HG03175 (cell line): ENCODE results near the gene ABCC1.

ENCODE experiments used
- ATAC-seq: cut with Tn5 transposase; IDR thresholded peaks from one replicate; pipeline ENCODE4 v1.9.1; 2021; ENCODE audit warnings: mild to moderate bottlenecking, moderate library complexity; ENCODE audit not compliant: unreplicated experiment

ABCC1 gene

DNA sequence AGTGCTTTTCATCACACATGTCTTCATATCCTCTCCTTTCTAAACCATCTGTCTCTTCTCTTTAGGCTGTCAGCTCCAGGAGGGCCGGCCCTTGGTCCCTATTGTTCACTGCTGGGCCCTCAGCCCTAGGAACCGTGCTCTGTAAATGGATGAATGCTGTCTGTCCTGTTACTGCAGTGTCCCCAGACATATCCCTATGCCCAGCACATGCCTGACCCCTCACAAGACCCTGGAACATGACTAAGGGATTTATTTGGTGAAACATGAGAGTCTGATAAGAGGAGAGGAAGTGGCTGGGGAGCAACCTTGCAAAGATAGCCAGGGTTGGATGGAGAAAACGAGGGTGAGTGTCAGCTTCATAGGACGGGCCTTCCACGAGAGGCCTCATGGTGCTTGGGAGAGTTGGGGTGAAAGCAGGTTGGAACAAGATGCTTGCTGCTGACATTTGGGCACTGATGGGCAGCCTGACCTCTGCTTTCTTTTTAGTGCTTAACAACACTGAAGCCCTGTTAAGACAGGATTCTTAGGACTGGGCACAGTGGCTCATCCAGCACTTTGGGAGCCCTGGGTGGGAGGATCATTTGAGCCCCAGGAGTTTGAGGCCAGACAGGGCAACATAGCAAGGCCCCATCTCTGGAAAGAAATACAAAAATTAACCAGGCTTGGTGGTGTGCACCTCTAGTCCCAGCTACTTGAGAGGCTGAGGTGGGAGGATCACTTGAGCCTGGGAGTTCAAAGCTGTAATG, 39.0 kb downstream of the ABCC1 start:
- no peak for ATAC-seq

DNA sequence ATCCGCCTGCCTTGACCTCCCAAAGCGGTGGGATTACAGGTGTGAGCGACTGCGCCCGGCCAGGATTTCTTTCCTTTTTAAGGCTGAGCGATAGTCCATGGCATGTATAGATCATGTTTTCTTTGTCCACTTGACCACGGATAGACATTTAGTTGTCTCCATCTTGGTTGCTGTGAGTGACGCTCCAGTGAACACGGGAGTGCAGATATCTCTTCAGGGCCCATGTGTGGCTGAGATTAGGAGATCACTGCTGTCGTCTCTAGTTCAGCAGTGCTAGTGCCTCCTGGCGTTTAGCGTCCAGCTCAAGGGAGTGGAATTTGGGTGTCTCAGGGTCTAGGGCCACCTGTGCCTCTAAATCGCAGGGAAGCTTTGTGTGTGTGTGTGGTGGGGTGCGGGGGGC, 41.5 kb downstream of the ABCC1 start:
- no peak for ATAC-seq

DNA sequence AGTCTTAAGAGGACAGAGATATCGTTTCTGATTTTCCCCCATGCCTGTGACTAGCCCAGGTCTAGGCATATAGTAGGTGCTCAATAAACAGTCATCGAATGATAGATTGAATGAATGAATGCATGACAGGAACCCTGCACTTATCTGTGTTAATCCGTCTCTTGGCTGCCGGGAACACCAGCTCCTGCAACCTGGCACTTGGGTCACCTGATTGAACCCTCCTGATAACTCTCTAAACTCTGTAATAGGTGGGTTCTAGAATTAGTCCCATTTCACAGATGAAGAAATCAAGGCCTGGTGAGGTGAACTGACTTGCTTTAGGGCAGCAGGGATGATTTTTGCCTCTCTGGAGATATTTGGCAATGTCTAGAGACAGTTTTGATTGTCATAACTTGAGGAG, 43.7 kb downstream of the ABCC1 start:
- no peak for ATAC-seq

DNA sequence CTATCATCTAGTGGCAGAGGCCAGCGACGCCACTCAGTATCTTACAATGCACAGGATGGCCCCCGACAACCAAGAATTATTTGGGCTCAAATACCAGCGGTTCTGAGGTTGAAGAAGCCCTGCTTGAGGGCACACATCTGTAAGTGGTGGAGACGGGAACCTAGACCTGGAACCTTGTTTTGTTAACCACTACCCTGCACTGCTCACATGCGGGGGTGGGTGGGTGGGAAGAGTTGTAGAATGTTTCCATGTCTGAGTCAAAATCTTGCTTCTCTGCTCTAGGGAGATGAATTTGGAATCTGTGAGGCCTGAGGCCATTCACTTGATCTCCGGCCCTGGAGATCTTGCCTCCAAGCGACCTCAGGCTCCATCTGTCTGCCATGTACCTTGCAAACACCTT, 44.1 kb downstream of the ABCC1 start:
- no peak for ATAC-seq

DNA sequence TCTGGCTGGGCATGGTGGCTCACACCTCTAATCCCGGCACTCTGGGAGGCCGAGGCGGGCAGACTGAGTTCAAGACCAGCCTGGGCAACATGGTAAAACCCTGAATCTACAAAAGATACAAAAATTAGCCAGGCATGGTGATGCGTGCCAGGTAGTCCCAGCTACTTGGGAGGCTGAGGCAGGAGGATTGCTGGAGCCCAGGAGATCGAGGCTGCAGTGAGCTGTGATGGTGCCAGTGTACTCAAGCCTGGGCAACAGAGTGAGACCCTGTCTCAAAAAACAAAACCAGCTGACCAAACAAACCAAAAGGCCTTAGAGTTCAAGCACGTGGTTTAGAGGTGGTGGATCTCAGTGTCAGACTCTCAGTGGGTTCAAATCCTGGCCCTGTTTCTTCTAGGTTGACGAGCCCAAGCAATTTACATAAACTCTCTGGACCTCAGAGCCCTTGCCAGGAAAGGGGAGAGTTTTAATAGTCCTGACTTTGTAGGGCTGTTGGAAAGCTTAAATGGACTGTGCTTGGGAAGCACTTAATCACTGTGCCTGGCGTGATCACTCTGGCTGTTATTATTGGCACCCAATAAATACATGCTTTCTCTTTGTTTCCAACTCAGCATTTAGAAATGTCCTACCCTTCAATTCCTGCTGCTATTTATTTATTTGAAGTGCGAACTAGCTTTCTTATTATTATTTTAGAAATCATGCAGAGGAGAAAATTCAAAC, 44.7 kb downstream of the ABCC1 start:
- no peak for ATAC-seq

DNA sequence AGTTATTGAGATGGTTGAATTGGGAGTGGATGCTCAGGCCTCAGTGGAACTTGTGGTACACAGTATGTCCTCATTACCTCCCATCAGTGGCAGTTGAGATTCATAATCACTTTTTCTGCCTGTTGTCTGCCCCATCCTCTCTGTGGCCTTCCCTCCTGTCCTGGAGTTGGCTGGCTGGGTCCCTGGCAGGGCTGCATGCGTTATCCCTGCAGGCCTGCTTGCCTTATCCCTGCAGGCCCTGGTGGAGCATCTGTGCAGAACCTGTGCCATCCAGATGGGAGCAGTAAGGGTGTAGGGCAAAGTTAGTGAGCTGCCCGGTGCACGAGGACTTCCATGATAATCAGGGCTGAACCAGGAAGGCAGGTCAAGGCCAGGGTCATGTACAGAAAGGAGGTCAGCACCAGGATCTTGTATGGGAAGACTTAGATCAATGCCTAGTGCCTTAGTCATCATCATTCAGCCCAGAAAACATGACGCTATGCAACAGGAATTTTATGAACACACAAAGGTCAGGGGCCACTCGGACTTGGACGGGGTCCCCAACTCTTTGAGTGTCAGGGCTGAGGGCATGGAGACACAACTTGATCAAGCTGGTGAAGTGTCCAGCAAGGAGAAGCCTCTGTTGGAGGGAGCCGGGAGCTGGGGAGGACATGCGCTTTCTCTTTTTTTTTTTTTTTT, 47.2 kb downstream of the ABCC1 start:
- ATAC-seq = no peak

DNA sequence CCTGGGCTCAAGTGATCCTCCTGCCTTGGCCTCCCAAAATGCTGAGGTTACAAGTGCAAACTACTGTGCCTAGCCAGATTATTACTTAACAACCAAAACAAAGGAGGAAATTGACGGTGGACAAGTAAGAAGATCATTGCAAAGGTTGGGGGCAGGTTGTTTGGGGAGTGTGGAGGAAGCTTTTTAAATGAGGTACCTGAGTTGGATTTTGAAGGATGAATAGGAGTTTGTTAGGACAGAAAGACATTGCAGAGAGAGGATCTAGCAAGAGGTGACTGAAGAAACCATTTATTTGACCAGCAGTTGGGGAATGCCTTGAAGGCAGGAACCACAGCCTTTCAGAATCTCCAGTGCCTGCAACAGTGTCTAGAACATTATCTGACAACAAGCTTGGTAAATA, 51.3 kb downstream of the ABCC1 start:
- no peak for ATAC-seq

DNA sequence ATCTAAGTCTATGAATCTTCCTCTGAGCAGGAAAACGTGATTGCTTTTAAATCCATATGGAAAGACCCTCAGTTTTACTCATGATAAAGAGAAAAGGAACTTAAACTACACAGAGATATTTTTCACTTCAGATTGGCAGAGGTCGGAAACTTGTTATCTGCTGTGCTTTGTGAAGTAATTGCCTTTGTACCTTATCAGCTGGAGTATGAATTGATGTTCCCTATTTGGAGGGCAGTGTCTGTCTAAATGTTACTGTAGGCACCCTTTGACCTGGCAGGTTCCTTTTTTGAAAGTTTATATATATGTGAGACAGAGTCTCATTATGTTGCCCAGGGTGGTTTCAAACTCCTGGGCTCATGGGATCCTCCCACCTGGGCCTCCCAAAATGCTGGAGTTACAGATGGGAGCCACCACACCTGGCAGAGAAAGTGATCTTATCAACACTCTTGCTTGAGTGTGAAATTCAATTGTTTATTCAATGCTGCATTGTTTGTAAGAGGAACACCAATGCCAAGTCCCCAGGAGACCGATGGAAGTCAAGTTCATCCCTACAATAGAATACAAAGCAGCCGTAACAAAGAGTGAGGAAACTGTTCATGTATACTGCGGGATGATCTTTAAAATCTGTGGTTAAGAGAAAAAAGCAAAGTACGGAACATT, 52.3 kb downstream of the ABCC1 start:
- ATAC-seq = no peak

DNA sequence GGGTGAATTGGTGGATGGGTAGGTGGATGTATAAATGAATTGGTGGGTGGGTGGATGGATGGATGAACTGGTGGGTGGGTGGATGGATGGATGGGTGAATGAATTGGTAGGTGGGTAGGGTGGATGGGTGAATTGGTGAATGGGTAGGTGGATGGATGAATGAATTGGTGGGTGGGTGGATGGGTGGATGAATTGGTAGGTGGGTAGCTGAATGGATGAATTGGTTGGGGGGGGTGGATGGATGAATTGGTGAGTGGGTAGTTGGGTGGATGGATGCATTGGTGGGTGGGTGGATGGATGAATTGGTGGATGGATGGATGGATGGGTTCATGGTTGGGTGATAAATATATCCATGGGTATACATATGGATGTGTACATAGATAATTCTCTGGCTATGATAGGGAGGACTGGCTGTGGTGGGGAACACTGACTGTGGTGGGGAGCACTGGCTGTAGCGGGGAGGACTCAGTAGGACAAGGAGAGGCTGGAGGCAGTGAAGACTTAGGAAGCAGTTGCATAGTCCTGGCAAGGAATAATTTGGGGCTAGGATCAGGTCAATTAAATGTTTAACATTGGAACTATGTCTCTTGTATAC, 54.4 kb downstream of the ABCC1 start:
- no peak for ATAC-seq

DNA sequence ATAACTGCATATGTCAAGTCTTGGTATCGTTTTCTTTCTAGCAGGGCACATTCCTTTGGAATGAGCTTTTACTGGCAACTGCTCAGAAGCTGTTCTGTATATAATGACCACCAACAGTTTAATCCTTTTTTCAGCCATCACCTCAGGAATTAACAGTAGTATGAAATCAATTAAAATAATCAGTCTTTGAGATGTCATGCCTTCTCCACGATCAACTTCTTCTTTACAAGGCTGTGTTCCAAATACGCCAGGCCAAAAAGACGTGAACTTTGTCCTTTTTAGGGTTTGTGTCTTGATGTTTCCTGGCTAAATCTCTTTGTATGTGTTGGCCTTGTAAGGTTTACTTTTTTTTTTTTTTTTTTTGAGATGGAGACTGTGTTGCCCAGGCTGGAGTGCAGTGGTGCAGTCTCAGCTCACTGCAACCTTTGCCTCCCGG, 54.9 kb downstream of the ABCC1 start:
- ATAC-seq = no peak

DNA sequence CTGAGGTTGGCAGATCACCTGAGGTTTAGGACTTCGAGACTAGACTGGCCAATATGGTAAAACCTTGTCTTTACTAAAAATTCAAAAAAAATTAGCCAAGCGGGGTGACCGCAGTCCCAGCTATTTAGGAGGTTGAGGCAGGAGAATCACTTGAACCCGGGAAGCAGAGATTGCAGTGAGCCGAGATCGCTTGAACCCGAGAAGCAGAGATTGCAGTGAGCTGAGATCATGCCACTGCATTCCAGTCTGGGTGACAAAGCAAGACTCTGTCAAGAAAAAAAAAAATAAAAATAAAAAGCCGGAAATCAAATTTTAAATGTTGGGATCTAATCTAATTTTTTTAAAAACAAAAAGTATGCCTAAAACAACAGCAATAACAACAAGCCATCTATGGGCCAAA, 56.3 kb downstream of the ABCC1 start:
- ATAC-seq = no peak

DNA sequence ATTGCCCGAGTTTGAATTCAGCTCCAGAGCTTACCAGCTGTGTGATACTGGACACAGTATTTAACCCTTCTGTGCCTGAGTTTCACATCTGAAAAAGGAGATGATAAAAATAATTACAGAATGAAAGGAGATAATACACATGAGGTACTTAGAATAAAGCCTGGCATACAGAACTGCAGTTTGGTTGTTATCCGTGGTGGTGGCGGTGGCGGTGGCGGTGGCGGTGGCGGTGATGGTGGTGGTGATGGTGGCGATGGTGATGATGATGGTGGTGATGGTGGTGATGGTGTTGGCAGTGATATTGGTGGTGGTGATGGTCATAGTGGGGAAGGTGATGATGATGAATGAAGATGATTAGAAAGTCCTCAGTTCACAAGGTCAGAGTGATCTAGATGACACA, 57.2 kb downstream of the ABCC1 start:
- ATAC-seq = no peak

DNA sequence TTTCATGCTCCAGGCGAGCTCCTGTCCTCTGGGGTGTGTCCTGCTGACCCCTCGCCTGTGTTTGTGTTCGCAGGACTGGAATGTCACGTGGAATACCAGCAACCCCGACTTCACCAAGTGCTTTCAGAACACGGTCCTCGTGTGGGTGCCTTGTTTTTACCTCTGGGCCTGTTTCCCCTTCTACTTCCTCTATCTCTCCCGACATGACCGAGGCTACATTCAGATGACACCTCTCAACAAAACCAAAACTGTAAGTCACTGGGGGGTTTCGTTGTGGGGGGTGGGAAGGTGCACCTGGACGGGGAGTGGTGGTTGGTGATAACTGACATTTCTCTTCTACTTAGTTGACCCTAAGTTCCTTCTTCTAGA, 58.3 kb downstream of the ABCC1 start:
- peak; percentile 84 for ATAC-seq

DNA sequence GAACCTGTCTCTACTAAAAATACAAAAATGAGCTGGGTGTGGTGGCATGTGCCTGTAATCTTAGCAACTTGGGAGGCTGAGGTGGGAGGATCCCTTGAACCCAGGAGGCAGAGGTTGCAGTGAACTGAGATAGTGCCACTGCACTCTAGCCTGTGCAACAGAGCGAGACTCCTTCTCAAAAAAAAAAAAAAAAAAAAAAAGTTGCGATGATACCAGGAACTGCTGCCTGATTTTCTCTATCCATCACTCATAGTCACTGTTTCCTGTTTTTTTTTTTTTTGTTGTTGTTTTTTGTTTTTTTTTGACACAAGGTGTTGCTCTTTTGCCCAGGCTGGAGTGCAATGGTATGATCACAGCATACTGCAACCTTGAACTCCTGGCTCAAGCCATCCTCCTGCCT, 59.2 kb downstream of the ABCC1 start:
- no peak for ATAC-seq

DNA sequence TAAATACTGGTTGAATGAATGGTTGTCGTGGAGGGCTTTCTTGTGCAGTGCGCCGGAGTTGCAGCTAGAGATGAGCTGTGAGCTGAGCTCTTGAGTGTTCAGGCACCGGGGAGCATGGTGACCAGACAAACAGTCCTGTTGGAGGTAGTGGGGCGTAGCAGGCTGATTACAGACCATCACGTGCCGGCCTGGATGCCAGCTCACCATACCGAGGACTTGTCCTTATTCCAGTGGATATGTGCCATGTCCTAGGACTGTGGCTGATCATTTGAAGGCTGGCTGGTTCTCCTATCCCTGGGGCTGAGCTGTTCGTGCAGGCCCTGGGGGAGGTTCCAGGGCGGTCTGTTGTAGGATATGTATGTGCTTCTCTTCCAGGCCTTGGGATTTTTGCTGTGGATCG, 60.0 kb downstream of the ABCC1 start:
- ATAC-seq = no peak

DNA sequence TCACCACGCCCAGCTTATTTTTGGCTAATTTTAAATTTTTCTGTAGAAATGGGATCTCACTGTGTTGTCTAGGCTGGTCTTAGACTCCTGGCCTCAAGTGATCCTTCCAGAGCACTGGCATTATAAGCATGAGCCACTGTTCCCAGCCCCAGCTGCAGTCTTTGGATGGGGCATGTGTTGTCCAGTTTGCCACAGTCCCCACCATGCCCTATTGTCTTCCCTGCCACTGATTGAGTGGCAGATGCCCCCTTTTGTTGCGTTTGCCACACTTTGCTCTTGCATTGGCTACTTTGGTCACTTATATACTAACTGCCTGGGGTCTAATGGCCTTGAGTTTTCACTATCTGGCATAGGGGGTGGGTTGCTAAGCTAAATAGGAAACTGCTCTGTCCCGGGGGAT, 60.8 kb downstream of the ABCC1 start:
- no peak for ATAC-seq

DNA sequence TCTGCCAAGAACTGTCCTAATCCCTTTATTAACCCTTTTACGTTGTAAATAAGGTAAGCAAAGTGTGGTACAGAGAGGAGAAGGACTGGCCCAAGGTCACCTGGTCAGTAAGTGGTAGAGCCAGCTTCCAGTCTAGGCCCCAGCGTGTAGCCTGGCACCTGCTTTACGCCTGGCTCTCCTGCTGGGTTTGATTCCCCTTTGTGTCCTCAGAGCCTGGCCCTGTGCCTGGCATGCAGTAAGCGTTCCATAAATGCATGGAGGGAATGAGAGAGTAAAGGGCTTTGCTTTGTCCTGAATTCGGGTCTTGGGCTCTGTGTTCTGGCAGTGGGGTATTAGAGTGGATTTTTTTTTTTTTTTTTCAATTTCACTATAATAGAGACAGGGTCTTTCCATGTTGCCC, 62.7 kb downstream of the ABCC1 start:
- ATAC-seq = no peak

DNA sequence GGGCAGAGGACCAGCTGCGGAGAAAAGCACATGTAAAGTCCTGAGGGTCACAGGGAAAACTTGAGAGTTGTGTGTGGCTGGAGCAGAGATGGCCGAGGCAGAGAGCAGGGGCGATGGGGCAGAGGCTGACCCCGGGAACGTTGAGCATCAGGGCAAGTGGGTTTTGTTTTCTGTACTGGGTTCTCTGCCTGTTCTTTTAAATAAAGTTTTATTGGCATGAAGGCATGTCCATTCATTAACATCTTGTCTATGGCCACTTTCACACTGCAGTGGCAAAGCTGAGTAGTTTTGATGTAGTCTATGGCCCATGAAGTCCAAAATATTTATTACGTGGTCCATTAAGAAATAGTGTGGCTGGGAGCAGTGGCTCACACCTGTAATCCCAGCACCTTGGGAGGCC, 64.4 kb downstream of the ABCC1 start:
- no peak for ATAC-seq

DNA sequence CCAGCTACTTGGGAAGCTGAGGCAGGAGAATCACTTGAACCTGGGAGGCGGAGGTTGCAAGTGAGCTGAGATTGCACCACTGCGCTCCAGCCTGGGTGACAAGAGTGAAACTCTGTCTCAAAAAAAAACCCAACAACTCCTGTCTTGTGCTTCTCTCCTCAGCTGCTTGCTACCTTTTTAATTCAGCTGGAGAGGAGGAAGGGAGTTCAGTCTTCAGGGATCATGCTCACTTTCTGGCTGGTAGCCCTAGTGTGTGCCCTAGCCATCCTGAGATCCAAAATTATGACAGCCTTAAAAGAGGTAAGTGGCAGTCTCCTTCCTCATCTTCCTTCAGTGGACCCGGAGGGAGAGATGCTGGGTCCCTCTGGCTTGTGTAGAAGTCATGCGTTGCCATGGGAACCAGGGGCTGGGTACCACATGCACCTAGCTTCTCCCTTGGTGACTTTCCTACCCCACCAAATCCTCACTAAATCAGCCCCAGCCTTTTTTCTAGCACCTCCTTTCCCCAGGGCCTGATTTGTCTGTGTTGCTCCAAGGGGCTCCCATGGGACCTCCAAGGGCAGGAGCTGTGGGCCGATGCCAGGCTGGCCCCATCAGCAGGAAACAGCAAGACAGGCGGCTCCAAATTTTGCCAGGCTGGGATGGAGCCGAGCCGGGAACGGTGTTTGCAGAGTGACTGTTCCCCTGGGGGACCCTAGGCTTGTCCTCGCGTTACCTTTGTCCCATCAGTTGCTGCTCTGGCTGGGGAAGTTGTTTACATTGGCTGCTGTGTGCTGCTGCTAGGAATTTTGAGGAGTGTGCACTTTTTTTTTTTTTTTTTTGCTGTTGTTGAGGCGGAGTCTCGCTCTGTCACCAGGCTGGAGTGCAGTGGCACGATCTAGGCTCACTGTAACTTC, 65.2 kb downstream of the ABCC1 start:
- no peak for ATAC-seq

DNA sequence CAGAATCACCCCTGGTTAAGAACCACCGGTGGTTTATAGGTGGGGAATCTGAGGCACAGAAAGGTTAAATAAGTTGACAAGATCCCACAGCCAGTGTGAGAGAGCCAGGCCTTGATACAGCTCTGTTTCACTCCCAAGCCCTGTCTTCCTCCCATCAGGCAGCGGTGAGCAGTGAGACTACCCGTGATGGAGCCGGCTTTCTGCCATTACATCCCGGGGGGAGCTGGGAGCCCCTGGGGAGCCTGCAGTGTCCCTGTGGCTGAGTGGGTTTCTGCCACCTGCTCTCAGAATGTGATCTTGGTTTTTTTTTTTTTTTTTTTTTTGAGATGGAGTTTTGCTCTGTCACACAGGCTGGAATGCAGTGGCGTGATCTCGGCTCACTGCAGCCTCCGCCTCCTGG, 66.4 kb downstream of the ABCC1 start:
- ATAC-seq = no peak
